Measurements from ENCODE around the gene SF1.

Gene SF1

GRCh38 chr11:64787526-64788320 is 9.4 kb upstream of the SF1 start:
- no peaks in the 10 kb centered on the region for H3K27me3 ChIP-seq (ENCODE audit: insufficient read depth, low read depth, severe bottlenecking)
- no peak overlapping the region for H3K4me3 ChIP-seq (ENCODE audit: low read depth, low read length)
- peak; percentile 93 for TF ChIP-seq CTCF (IDR thresholded peaks at IDR 0.05; ENCODE audit: low read depth, low read length)
- H3K9me3 ChIP-seq (ENCODE audit: severe bottlenecking) = no peaks in the 10 kb centered on the region
- H3K27ac ChIP-seq = no peak overlapping the region
- DNase-seq = peak; percentile 76
- H3K36me3 ChIP-seq = peaks cover 8% of the 10 kb centered on the region

- no peak for TF ChIP-seq CTCF (IDR thresholded peaks at IDR 0.05; ENCODE audit: low read depth, low read length)
- Histone ChIP-seq H3K9me3 (ENCODE audit: severe bottlenecking) (no peaks in the 10 kb centered on the region), H3K4me3 (ENCODE audit: low read depth, low read length) (no peak overlapping the region), H3K27ac (no peak overlapping the region), H3K36me3 (peaks cover 8% of the 10 kb centered on the region), H3K27me3 (ENCODE audit: insufficient read depth, low read depth, severe bottlenecking) (no peaks in the 10 kb centered on the region)
- DNase-seq = no peak
These were observed 8.0 kb upstream of the SF1 start for GRCh38 chr11:64786308-64786707.

GRCh38 chr11:64784813-64785581 is 6.7 kb upstream of the SF1 start:
- TF ChIP-seq CTCF (IDR thresholded peaks at IDR 0.05; ENCODE audit: low read depth, low read length) = no peak
- no peak for DNase-seq

GRCh38 chr11:64778223-64778472 is 194 bp downstream of the SF1 start:
- H3K9me3 ChIP-seq (ENCODE audit: severe bottlenecking) = no peaks in the 10 kb centered on the region
- no peaks in the 10 kb centered on the region for H3K27me3 ChIP-seq (ENCODE audit: insufficient read depth, low read depth, severe bottlenecking)
- peaks cover 57% of the 10 kb centered on the region for H3K36me3 ChIP-seq
- no peak for TF ChIP-seq CTCF (IDR thresholded peaks at IDR 0.05; ENCODE audit: low read depth, low read length)
- no peak for DNase-seq
- peak overlapping the region; percentile 99 for H3K27ac ChIP-seq
- peak overlapping the region; percentile 83 for H3K4me3 ChIP-seq (ENCODE audit: low read depth, low read length)

More at GRCh38 chr11:64784813-64785581, 6.7 kb upstream of the SF1 start:
- Histone ChIP-seq H3K36me3 (peaks cover 19% of the 10 kb centered on the region), H3K27me3 (ENCODE audit: insufficient read depth, low read depth, severe bottlenecking) (no peaks in the 10 kb centered on the region), H3K27ac (no peak overlapping the region), H3K4me3 (ENCODE audit: low read depth, low read length) (no peak overlapping the region), H3K9me3 (ENCODE audit: severe bottlenecking) (no peaks in the 10 kb centered on the region)

GRCh38 chr11:64777449-64778222 is 706 bp downstream of the SF1 start:
- peak; percentile 79 for DNase-seq
- no peak for TF ChIP-seq CTCF (IDR thresholded peaks at IDR 0.05; ENCODE audit: low read depth, low read length)
- peak overlapping the region; percentile 99 for H3K27ac ChIP-seq
- peaks cover 62% of the 10 kb centered on the region for H3K36me3 ChIP-seq
- H3K4me3 ChIP-seq (ENCODE audit: low read depth, low read length) = peak overlapping the region; percentile 97
- H3K27me3 ChIP-seq (ENCODE audit: insufficient read depth, low read depth, severe bottlenecking) = no peaks in the 10 kb centered on the region
- no peaks in the 10 kb centered on the region for H3K9me3 ChIP-seq (ENCODE audit: severe bottlenecking)

Measured in WERI-Rb-1 (cell line).